Activated CD8-positive, alpha-beta memory T cell treated with anti-CD3 and anti-CD28 coated beads for 1 hour (primary cell): ENCODE results near the gene PIK3C2G.

Source experiments
- DNase-seq, 2 donors: peaks; one replicate each; pipeline ENCODE4 v3.0.0-alpha.2; 2020; ENCODE audit warnings: low read depth in 1 of 2; ENCODE audit errors: extremely low read depth in 1 of 2

The PIK3C2G gene

GRCh38 chr12:18546399-18546798, 285.1 kb downstream of the PIK3C2G start:
- DNase-seq = no peak

- DNase-seq = no peak
These were observed 288.3 kb downstream of the PIK3C2G start for GRCh38 chr12:18549598-18549997.

DNA sequence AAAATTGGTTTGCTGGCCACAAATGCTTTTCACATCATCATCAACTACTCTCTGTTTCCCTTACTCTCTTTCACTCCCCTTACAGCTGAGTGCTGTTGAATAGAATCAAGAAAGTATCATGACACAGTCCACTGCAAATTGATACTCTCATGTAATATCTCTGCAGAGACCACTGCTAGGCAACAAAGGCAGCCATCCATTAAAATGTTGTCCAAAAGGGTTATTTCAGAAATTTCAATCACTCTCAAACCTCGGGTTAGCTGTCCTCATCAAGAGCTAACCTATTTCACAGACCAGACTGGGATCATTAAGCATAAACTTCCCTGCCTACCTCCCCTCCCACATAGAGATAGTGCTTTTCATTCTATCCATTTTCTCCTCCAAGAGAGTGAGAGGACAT, 289.8 kb downstream of the PIK3C2G start:
- DNase-seq = no peak

DNA sequence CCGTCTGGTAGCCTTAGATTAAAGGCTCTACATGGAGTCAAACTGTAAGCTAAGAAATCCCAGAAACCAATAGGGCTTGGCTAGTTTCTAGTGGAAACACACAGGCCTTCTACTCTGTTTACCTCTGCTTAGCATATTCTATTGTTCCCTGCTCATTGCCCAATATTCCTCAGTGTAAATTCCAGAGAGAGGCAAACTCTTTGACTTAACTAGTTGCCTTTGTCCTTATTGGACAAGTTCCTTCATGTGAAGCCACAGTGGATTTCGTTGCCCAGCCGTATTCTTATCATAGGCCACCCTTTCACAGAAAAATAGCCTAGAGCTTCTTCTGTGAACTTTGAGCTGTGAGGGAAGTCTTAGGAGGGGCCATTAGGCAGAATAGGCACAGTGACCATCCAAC, 290.4 kb downstream of the PIK3C2G start:
- DNase-seq = no peak

GRCh38 chr12:18552829-18553228, 291.5 kb downstream of the PIK3C2G start:
- no peak for DNase-seq

DNA sequence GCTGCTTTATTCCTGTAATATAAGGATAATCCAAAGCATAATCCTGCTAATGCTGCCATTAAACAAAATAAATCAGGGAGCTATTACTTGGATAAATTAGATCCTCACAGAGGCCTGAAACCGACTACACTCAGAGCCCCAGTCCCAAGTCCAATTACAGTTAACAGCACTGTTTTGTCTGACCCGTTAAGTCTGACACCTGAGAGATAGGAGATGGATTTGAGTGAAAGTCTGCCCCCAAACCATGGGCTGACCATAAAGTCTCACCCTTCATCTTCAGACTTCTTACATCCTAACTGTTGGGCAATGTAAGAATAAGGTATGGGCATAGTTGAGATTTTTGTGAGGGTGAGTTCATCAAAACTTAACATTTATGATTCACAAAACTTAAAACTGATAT, 294.8 kb downstream of the PIK3C2G start:
- DNase-seq = no peak

DNA sequence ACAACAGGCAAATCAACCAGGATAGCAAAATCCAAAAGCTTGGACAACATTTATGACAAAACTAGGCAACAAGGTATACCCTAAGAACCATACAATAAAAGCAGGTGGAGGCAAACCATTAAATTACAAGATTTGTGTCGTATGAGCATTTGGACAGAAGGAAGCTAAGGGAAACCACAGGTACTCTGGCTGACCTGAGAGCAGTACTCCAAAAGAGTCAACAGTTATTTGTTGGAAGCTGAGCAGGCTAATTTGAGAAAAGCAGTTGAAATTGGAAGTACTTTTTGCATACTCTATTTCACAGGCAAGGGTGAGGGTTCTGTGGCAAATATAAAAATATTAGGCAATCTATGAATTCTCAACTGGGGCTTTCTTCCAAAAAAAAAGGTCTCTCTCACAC, 297.9 kb downstream of the PIK3C2G start:
- no peak for DNase-seq

DNA sequence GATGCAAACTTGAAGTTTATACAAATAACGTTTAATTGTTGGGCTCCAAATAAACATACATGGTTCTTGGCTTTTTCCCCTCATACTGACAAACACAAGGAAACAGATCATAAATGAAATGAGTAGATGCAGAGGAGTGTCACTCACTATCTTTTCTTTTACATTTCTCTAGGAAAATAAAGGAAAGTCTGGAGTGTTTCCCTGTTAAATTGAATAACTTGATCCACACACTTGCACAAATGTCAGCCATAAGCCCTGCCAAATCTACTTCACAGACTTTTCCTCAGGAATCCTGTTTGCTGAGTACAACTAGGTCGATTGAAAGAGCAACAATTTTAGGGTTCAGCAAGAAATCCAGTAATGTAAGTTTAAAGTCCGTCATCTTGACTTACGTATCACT, 301.2 kb downstream of the PIK3C2G start:
- DNase-seq = no peak

DNA sequence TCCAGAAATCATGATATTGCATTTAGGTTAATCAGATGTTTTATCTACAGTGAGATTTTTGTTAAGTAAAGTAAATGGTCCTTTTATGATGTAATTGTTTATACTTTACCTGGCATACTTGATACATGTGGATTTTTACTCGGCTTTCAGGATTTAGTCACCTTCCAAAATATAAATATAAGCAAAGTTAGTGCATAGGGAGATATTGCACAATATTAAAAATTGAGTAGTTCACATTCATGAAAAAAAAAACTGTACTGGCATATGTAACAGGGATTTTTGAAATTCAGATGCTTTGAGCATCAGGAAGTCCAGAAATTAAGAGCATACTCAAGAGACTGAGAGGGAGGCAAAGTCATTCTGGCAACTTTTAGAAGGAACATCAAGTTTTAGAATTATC, 303.0 kb downstream of the PIK3C2G start:
- DNase-seq = no peak

DNA sequence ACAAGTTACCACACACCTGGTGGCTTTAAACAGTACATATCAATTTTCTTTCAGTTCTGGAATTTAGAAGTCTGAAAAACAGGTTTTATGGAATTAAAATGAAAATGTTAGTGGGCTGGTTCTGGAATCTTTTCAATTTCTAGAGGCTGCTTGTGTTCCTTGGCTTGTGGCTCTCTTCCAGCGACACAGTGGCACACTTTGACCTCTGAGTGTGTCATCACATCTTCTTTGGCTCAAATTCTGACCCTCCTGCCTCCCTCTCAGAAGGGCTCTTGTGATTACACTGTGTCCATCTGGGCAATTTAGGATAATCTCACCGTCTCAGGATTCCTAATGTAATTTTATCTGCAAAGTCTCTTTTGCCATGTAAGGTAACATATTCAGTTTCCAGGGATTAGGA, 306.5 kb downstream of the PIK3C2G start:
- DNase-seq = no peak

GRCh38 chr12:18570543-18570942, 309.2 kb downstream of the PIK3C2G start:
- no peak for DNase-seq

- DNase-seq = no peak
These were observed 314.8 kb downstream of the PIK3C2G start for GRCh38 chr12:18576104-18576626.

GRCh38 chr12:18576648-18577047, 315.3 kb downstream of the PIK3C2G start:
- no peak for DNase-seq

- DNase-seq = no peak
These were observed 316.9 kb downstream of the PIK3C2G start for GRCh38 chr12:18578191-18578590.

DNA sequence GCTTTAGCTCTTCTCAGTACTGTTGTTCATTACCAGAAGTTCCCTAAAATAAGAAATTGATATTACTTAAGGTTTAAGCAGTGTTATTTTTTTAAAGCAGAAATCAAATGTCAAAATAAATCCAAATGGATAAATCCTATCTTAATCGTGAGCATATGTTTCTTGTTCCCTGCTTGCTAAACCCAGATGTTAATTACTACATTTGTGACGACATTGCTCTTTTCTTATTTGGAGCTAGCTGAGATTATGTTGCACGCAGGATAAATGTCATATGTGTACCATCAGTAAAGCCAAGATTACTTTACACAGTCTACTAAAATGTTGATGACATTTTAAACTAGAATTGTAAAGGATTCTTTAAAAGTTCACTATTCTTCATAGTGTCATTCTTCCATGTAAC, 319.0 kb downstream of the PIK3C2G start:
- no peak for DNase-seq

- DNase-seq = no peak
These were observed 319.4 kb downstream of the PIK3C2G start for GRCh38 chr12:18580706-18581105.

GRCh38 chr12:18581232-18581962, 320.1 kb downstream of the PIK3C2G start:
- no peak for DNase-seq

DNA sequence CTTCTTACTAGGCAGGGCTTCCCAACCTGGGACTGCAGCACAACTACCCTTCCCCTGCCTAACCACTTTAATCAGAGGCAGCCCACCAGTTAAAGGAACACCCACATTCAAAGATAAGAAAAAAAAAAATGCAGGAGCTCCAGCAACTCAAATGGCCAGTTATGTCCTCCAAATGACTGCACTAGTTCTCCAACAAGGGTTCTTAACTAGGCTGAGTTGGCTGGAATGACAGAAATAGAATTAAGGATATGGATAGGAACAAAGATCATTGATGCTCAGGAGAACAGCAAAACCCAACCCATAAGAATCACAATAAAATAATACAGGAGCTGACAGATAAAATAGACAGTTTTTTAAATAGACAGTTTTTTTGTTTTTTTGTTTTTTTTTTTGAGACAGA, 322.3 kb downstream of the PIK3C2G start:
- no peak for DNase-seq

DNA sequence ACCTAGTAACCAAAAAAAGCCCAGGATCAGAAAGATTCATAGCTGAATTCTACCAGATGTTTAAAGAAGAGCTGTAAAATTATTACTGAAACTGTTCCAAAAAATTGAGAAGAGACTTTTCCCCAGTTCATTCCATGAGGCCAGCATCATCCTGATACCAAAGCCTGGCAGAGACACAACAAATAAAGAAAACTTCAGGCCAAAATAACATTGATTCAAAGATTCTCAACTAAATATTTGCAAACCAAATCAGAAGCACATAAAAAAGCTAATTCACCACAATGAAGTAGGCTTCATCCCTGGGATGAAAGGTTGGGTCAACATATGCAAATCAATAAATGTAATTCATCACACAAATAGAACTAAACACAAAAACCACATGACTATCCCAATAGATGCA, 325.3 kb downstream of the PIK3C2G start:
- no peak for DNase-seq

DNA sequence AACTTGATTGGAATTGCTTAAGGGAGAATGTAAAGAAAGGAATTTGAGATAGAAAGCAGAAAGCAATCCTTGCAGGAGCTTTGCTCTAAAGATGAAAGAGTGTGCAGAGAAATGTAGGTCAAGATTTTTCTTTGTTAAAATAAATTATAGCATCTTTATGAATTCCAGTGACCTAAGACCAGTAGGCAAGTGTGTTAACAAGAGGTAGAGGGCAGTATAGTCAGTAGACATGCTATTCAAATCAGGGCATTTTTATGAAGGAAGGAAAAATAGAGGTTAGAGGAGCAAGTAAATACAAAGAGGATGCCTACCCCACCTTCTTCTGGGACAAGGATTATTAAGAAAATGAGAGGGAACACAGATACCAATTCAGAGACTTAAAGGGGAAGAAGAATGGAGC, 328.0 kb downstream of the PIK3C2G start:
- no peak for DNase-seq

DNA sequence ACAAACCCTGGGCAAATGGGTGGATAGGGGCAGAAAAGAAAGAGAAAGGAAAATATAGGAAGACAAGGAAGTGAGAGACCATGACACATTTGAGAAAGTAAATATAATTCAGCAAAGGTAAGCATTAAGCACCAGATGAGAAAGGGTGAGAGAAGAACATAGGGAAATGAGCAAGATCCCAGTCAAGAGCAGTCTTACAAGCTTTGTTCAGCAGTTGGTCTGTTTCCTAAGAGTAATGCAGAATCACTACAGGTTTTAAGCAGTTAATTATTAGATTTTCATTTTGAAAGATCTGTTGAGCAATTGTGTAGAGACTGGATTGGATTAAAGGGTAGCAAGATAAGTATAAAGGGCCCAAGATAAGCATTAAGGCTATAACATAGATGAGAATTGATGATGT, 330.2 kb downstream of the PIK3C2G start:
- no peak for DNase-seq

DNA sequence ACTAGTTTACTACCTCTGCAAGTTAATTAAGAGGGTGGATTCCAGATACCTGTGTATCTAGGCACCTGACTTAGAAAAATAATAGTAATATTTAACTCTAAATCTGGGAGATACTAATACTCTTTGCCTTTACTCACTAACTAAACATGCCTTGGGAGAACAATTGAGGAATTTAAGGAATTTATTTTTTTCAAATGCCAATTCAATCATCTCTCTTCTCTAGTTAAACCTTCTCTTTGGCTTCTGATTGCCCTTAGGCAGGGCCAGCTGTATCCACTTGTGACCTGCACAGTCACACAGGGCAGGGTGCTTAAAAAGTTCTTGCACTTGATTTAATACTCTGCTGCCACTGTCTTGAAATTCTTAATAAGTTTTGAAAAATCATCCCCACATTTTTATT, 334.1 kb downstream of the PIK3C2G start:
- DNase-seq = no peak

DNA sequence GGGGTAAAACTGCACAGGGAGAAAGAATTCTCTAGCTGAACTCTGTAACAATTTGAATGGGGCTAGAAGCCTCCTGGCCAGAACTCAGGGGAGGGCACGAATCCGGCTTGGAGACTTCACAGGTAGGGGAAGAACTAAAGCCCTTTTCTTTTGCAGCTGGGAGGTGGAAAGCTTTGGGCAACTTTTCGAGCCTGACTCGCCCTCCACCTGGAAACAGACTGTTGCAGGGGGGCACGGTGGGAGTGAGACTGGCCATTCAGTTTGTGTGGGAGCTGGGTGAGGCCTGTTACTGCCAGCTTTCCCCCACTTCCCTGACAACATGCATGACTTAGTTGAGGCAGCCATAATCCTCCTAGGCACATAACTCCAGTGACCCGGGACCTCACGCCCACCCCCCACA, 340.6 kb downstream of the PIK3C2G start:
- DNase-seq = no peak
